K562 (cell line): ENCODE results near the gene SHB. TPM values are rescaled to one million over a fixed set of nuclear protein-coding genes. Genes with fewer than 3 reads are reported as not detected.

Source experiments
- BRD4 ChIP-seq: fragments of 200-600 bp; sonication (generic); IDR thresholded peaks from 2 replicates; pipeline ENCODE4 v1.6.1; 2017; ENCODE audit warnings: inconsistent platforms
- KAT7 ChIP-seq: sonication (generic); formaldehyde crosslinking; IDR thresholded peaks from 2 replicates; pipeline ENCODE4 v1.8.0; 2022; ENCODE audit warnings: missing genetic modification reagents, mild to moderate bottlenecking, borderline replicate concordance
- L3MBTL2 ChIP-seq: fragments of 450-650 bp; IDR thresholded peaks from 2 replicates; pipeline ENCODE4 v1.6.1; 2016; ENCODE audit warnings: mild to moderate bottlenecking, moderate library complexity
- MXI1 ChIP-seq: IDR thresholded peaks from 2 replicates; pipeline ENCODE4 v1.6.1; 2011; ENCODE audit warnings: low read depth, mild to moderate bottlenecking, improper control_type of control experiment, low read length
- SMARCA5 ChIP-seq: fragments of 450-650 bp; IDR thresholded peaks from 2 replicates; pipeline ENCODE4 v1.6.1; 2016
- TCF3 ChIP-seq: sonication (generic); formaldehyde crosslinking; IDR thresholded peaks from 2 replicates; pipeline ENCODE4 v1.4.0; 2020; ENCODE audit warnings: mild to moderate bottlenecking, missing genetic modification reagents
- polyA plus RNA-seq, 8 experiments: library from polyadenylated mRNA; depleted of rRNA in 4 of 8; stranded (reverse) in 5 of 8; unstranded in 3 of 8; fragments of >200 nt; fragmentation: Nextera tagmentation in 2 of 8; fragmentation: Illumina TruSeq in 1 of 8; extraction: Ambion mirVana in 2 of 8; extraction: Trizol in 1 of 8; gene quantifications; 2 replicates each; pipeline versions ENCODE4 v1.2.1 to v1.2.3, GENCODE V29; 2011 to 2014; ENCODE audit warnings: inconsistent platforms in 1 of 8, missing spikeins in 1 of 8
- total RNA-seq, 7 experiments: library from RNA; depleted of rRNA in 6 of 7; stranded (reverse); fragments of >200 nt in 6 of 7; fragmentation: Illumina TruSeq in 2 of 7; extraction: Trizol in 2 of 7; gene quantifications; 2 replicates each; pipeline versions ENCODE4 v1.2.1 to v1.2.3, GENCODE V29; 2011 to 2021; ENCODE audit warnings: low replicate concordance in 1 of 7
- TF ChIP-seq, protein P1 (sequence below): fragments of 250-450 bp; sonication (Bioruptor Pico); IDR thresholded peaks from 2 replicates; pipeline ENCODE4 v1.5.0; 2022; ENCODE audit warnings: mild to moderate bottlenecking
- TF ChIP-seq, protein P2 (sequence below): IDR thresholded peaks from 2 replicates; pipeline ENCODE4 v1.6.1; 2016; ENCODE audit warnings: missing genetic modification characterization, missing compliant biosample characterization
- TF ChIP-seq, protein P3 (sequence below), 3 experiments: IDR thresholded peaks in 2 of 3; conservative IDR thresholded peaks in 1 of 3; 2 replicates each; pipeline ENCODE4 v1.5.1; 2011 to 2012; ENCODE audit warnings: low read length in 3 of 3, mild to moderate bottlenecking in 3 of 3, control low read depth in 2 of 3, improper control_type of control experiment in 1 of 3, inconsistent platforms in 1 of 3, low read depth in 1 of 3, mixed read lengths in 1 of 3, moderate library complexity in 1 of 3; ENCODE audit not compliant: insufficient read depth in 2 of 3
- TF ChIP-seq, protein P4 (sequence below), 2 experiments: fragments of 450-650 bp in 1 of 2; sonication (generic) in 1 of 2; formaldehyde crosslinking in 1 of 2; IDR thresholded peaks; 2 replicates each; pipeline versions ENCODE4 v1.7.1 to v1.9.0; 2016 to 2022; ENCODE audit warnings: inconsistent platforms in 1 of 2, mild to moderate bottlenecking in 1 of 2, missing genetic modification reagents in 1 of 2

Gene SHB
- total and polyA plus RNA-seq, 9 of the 15 experiments (the other 6 are each of a cell fraction or from before 2014, with no cell fraction given): 0.78 to 16.0 (median 5.3) TPM

DNA sequence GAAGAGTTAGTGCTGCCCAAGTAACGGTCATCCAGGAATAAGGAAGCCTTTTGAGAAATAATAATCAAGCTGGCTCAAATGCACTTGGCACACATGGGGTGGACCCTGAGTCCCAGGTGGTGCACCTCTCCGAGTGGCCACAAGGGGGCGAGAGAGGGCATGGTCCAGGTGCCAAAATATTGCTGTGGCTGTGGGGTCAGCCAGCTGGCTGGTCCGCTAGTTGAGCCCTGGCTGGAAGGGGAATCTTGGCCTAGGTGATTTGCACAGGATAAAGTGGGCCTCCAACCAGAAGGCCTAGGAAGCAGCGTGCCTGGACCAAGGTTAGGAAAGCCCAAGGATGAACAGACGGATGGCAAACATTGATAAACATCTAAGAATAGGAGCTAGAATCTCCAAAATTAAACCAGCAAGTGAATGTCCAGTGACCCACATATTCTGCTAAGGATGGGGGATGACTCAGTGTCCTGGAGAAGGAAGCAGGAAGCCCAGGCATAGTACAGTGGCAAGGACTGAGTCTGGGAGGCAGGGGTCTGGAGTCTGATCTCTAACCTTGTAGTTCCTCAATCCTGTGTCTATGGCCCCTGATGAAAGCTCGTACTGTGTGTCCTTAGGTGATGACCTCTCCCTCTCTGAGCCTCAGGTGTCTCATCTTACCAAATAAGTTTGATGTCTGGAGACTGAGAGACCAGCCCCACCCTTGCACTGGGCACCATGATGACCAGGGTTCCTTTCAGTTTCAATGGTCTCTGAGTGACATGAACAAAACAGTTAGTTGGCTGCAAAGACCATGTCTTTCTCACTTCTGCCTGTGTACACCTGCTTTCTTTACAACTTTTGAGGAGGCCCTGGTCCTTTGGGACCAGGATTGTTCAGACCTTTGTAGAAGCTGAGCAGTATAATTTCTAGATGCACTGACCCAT, 19.2 kb upstream of the SHB start (continued):
- TF ChIP-seq TCF3 (CRISPR knock-in tag) (no peak), L3MBTL2 (0 out of 2 replicates have a peak, but pooled peaks have one; percentile 10), BRD4 (no peak), KAT7 (CRISPR knock-in tag) (no peak), MXI1 (no peak), SMARCA5 (no peak)
- TF ChIP-seq, protein P1, sequence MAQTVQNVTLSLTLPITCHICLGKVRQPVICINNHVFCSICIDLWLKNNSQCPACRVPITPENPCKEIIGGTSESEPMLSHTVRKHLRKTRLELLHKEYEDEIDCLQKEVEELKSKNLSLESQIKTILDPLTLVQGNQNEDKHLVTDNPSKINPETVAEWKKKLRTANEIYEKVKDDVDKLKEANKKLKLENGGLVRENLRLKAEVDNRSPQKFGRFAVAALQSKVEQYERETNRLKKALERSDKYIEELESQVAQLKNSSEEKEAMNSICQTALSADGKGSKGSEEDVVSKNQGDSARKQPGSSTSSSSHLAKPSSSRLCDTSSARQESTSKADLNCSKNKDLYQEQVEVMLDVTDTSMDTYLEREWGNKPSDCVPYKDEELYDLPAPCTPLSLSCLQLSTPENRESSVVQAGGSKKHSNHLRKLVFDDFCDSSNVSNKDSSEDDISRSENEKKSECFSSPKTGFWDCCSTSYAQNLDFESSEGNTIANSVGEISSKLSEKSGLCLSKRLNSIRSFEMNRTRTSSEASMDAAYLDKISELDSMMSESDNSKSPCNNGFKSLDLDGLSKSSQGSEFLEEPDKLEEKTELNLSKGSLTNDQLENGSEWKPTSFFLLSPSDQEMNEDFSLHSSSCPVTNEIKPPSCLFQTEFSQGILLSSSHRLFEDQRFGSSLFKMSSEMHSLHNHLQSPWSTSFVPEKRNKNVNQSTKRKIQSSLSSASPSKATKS (CRISPR knock-in tag): no peak
- TF ChIP-seq, protein P2, sequence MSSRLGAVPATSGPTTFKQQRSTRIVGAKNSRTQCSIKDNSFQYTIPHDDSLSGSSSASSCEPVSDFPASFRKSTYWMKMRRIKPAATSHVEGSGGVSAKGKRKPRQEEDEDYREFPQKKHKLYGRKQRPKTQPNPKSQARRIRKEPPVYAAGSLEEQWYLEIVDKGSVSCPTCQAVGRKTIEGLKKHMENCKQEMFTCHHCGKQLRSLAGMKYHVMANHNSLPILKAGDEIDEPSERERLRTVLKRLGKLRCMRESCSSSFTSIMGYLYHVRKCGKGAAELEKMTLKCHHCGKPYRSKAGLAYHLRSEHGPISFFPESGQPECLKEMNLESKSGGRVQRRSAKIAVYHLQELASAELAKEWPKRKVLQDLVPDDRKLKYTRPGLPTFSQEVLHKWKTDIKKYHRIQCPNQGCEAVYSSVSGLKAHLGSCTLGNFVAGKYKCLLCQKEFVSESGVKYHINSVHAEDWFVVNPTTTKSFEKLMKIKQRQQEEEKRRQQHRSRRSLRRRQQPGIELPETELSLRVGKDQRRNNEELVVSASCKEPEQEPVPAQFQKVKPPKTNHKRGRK (tag): no peak
- TF ChIP-seq, protein P3, sequence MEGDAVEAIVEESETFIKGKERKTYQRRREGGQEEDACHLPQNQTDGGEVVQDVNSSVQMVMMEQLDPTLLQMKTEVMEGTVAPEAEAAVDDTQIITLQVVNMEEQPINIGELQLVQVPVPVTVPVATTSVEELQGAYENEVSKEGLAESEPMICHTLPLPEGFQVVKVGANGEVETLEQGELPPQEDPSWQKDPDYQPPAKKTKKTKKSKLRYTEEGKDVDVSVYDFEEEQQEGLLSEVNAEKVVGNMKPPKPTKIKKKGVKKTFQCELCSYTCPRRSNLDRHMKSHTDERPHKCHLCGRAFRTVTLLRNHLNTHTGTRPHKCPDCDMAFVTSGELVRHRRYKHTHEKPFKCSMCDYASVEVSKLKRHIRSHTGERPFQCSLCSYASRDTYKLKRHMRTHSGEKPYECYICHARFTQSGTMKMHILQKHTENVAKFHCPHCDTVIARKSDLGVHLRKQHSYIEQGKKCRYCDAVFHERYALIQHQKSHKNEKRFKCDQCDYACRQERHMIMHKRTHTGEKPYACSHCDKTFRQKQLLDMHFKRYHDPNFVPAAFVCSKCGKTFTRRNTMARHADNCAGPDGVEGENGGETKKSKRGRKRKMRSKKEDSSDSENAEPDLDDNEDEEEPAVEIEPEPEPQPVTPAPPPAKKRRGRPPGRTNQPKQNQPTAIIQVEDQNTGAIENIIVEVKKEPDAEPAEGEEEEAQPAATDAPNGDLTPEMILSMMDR (IDR thresholded peaks at IDR 0.05 in 2 of 3, conservative IDR thresholded peaks at IDR 0.05 in 1 of 3; ENCODE audit: insufficient read depth in 2 of 3, low read depth in 1 of 3, low read length in 3 of 3): peak; percentile 94 to 99 (median 94)
- TF ChIP-seq, protein P4, sequence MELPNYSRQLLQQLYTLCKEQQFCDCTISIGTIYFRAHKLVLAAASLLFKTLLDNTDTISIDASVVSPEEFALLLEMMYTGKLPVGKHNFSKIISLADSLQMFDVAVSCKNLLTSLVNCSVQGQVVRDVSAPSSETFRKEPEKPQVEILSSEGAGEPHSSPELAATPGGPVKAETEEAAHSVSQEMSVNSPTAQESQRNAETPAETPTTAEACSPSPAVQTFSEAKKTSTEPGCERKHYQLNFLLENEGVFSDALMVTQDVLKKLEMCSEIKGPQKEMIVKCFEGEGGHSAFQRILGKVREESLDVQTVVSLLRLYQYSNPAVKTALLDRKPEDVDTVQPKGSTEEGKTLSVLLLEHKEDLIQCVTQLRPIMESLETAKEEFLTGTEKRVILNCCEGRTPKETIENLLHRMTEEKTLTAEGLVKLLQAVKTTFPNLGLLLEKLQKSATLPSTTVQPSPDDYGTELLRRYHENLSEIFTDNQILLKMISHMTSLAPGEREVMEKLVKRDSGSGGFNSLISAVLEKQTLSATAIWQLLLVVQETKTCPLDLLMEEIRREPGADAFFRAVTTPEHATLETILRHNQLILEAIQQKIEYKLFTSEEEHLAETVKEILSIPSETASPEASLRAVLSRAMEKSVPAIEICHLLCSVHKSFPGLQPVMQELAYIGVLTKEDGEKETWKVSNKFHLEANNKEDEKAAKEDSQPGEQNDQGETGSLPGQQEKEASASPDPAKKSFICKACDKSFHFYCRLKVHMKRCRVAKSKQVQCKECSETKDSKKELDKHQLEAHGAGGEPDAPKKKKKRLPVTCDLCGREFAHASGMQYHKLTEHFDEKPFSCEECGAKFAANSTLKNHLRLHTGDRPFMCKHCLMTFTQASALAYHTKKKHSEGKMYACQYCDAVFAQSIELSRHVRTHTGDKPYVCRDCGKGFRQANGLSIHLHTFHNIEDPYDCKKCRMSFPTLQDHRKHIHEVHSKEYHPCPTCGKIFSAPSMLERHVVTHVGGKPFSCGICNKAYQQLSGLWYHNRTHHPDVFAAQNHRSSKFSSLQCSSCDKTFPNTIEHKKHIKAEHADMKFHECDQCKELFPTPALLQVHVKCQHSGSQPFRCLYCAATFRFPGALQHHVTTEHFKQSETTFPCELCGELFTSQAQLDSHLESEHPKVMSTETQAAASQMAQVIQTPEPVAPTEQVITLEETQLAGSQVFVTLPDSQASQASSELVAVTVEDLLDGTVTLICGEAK (IDR thresholded peaks at IDR 0.05): no peak
- TF ChIP-seq, protein P4 (CRISPR knock-in tag; IDR thresholded peaks at IDR 0.05): no peak
